ENCODE measurements around the gene PATJ. TPM values are rescaled to one million over a fixed set of nuclear protein-coding genes. Genes with fewer than 3 reads are reported as not detected.

The PATJ gene
- total RNA-seq, 1 donor: 8.4 TPM

GRCh38 chr1:61807606-61808140 lies 65.4 kb downstream of the PATJ start:
- no peak overlapping the region for H3K4me3 ChIP-seq (ENCODE audit: low read depth, low read length)
- DNase-seq (ENCODE audit: low read depth): peak; percentile 54
- TF ChIP-seq, protein P1, sequence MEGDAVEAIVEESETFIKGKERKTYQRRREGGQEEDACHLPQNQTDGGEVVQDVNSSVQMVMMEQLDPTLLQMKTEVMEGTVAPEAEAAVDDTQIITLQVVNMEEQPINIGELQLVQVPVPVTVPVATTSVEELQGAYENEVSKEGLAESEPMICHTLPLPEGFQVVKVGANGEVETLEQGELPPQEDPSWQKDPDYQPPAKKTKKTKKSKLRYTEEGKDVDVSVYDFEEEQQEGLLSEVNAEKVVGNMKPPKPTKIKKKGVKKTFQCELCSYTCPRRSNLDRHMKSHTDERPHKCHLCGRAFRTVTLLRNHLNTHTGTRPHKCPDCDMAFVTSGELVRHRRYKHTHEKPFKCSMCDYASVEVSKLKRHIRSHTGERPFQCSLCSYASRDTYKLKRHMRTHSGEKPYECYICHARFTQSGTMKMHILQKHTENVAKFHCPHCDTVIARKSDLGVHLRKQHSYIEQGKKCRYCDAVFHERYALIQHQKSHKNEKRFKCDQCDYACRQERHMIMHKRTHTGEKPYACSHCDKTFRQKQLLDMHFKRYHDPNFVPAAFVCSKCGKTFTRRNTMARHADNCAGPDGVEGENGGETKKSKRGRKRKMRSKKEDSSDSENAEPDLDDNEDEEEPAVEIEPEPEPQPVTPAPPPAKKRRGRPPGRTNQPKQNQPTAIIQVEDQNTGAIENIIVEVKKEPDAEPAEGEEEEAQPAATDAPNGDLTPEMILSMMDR (IDR thresholded peaks at IDR 0.05; ENCODE audit: insufficient read depth, low read length): no peak

- no peak for DNase-seq (ENCODE audit: low read depth)
- H3K4me3 ChIP-seq (ENCODE audit: low read depth, low read length): no peak overlapping the region
- TF ChIP-seq, protein P1 (IDR thresholded peaks at IDR 0.05; ENCODE audit: insufficient read depth, low read length): no peak
These were observed 66.0 kb downstream of the PATJ start for GRCh38 chr1:61808321-61808720.

DNA sequence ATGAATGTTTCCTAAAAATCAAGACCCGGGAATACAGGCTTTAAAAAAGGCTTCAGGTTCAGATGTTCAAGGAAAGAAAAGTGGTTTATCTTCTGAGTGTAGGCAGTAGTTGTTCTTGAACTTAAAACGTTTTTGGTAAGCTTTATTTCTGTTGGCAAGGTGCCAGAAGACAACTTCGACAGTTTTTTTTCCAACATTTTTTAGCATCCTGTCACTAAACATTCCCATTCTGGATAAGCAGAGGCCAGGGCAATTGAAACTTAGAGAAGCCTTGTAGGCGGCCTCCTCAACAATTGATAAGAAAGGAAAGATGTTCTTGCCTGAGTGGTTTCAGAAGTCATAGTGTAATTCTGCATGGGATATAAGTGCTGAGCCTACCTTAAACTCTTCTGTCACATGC lies 66.7 kb downstream of the PATJ start:
- DNase-seq (ENCODE audit: low read depth): peak; percentile 73
- TF ChIP-seq, protein P1 (IDR thresholded peaks at IDR 0.05; ENCODE audit: insufficient read depth, low read length): no peak
- H3K4me3 ChIP-seq (ENCODE audit: low read depth, low read length): no peak overlapping the region

- no peak for DNase-seq (ENCODE audit: low read depth)
- H3K4me3 ChIP-seq (ENCODE audit: low read depth, low read length): no peak overlapping the region
- TF ChIP-seq, protein P1 (IDR thresholded peaks at IDR 0.05; ENCODE audit: insufficient read depth, low read length): no peak
These were observed 70.6 kb downstream of the PATJ start for GRCh38 chr1:61812916-61813315.

DNA sequence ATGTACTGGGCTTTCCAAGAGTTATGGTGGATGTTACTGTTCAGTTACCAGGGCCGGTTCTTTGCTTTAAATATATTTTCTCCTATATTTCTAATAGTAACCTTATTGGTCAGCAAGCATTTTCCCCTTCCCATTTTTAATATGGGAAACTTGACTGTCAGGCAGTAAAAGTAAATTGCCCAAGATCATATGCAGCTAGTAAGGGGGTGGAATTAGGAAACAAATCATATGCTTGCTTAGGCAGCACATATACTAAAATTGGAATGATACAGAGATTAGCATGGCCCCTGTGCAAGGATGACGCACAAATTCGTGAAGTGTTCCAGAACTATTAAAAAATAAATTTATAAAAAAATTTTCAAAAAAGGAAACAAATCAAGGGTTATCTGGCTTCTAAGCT lies 73.9 kb downstream of the PATJ start:
- DNase-seq (ENCODE audit: low read depth): no peak
- no peak overlapping the region for H3K4me3 ChIP-seq (ENCODE audit: low read depth, low read length)
- TF ChIP-seq, protein P1 (IDR thresholded peaks at IDR 0.05; ENCODE audit: insufficient read depth, low read length): no peak

GRCh38 chr1:61818992-61819391 lies 76.7 kb downstream of the PATJ start:
- no peak overlapping the region for H3K4me3 ChIP-seq (ENCODE audit: low read depth, low read length)
- TF ChIP-seq, protein P1 (IDR thresholded peaks at IDR 0.05; ENCODE audit: insufficient read depth, low read length): no peak
- no peak for DNase-seq (ENCODE audit: low read depth)

DNA sequence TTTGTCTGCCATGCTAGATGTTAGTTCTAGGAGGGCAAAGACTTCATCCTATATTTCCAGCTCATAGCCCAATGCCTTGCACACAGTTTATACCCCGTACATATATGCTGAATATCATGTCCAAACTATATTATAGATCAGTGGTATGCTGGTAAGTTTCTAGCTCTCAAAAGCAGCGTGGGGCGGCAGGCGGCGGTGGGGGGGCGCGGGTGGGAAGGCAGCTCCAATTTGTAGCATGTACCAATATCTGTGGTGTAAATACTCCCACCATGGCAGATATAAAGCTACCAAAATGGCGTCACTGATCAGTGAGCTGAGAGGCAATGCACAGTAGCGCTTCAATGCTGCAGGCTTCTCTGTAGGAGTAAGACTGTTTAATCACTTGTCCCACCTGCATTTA lies 77.1 kb downstream of the PATJ start:
- H3K4me3 ChIP-seq (ENCODE audit: low read depth, low read length): no peak overlapping the region
- TF ChIP-seq, protein P1 (IDR thresholded peaks at IDR 0.05; ENCODE audit: insufficient read depth, low read length): no peak
- no peak for DNase-seq (ENCODE audit: low read depth)

Measured in fibroblast of the aortic adventitia (primary cell).